Esophagus squamous epithelium (tissue), 5 donors: Measurements from ENCODE around the gene LAMA3. TPM values are rescaled to one million over a fixed set of nuclear protein-coding genes. Genes with fewer than 3 reads are reported as not detected.

ENCODE experiments used
- DNase-seq: peaks from one replicate; lab custom pipeline; 2025; lab: John Stamatoyannopoulos, UW
- H3K27ac ChIP-seq, 4 donors: fragments of 200-600 bp; sonication (generic); one replicate each; pipeline ENCODE4 v1.5.1; 2016 to 2019; ENCODE audit warnings: mild to moderate bottlenecking in 1 of 4
- H3K27me3 ChIP-seq, 4 donors: fragments of 200-600 bp; sonication (generic); 1 replicate in 3 of 4; 2 replicates in 1 of 4; pipeline versions ENCODE4 v1.5.1 to v1.6.0; 2017 to 2021; ENCODE audit warnings: antibody characterized with exemption in 1 of 4
- H3K36me3 ChIP-seq, 3 donors: fragments of 200-600 bp; sonication (generic); one replicate each; pipeline ENCODE4 v1.5.1; 2016 to 2019
- H3K4me1 ChIP-seq, 3 donors: fragments of 200-600 bp; sonication (generic); one replicate each; pipeline ENCODE4 v1.5.1; 2017 to 2019
- H3K4me3 ChIP-seq, 4 donors: fragments of 200-600 bp; sonication (generic); 1 replicate in 3 of 4; 2 replicates in 1 of 4; pipeline ENCODE4 v1.5.1; 2016 to 2019; ENCODE audit warnings: mild to moderate bottlenecking in 2 of 4, moderate library complexity in 1 of 4
- H3K9me3 ChIP-seq, 3 donors: fragments of 200-600 bp; sonication (generic); one replicate each; pipeline ENCODE4 v1.5.1; 2016 to 2019
- POLR2A ChIP-seq, 4 donors: fragments of 450-650 bp; IDR thresholded peaks; one replicate each; pipeline ENCODE4 v1.6.1; 2017; ENCODE audit warnings: antibody characterized with exemption in 4 of 4, mild to moderate bottlenecking in 4 of 4, moderate library complexity in 3 of 4
- WGBS, 2 donors: methylation state at CpG; one replicate each; pipeline ENCODE4 v1.1.5; 2018; 5-methylcytosine and 5-hydroxymethylcytosine counted together
- intact Hi-C: fragments of 100-400 bp; cut with DNase I; formaldehyde crosslinking; loops from one replicate; pipeline ENCODE4 v1.15.0; 2022
- total RNA-seq, 4 donors: library from RNA; depleted of rRNA; stranded (reverse); fragments of >200 nt; gene quantifications; one replicate each; pipeline ENCODE4 v1.1.0, GENCODE V29; 2016
- TF ChIP-seq, protein P1 (sequence below), 6 experiments: fragments of 450-650 bp in 4 of 6; fragments of 200-600 bp in 2 of 6; sonication (generic) in 2 of 6; IDR thresholded peaks; one replicate each; pipeline ENCODE4 v1.5.1; 2016 to 2019; ENCODE audit warnings: antibody characterized with exemption in 6 of 6, mild to moderate bottlenecking in 4 of 6, moderate library complexity in 4 of 6
- donor health status: DM: yes; HTN: yes; CAD: no.

LAMA3 gene
- total RNA-seq, 4 donors from 2014 or later: 28.7 to 81.3 (median 44.8) TPM

DNA sequence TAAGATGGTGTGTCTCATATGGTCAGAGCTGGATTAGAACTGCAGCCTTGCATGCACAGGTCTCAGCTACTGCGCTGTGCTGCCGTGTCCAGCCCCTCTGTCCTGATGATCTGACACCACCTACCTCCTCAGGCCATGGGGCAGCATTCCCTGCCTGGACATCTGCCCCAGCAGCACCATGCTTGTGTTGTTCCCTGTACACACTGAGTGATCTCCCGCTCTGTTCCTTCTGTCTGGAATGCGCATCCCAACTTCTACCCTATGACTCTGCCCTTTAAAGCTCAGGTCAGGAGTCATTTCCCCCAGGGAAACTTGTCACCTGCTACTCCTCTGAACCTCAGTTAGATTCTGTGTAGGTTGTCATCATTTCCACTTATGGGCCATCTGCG, 167.9 kb downstream of the LAMA3 start:
- no peak for DNase-seq
- Histone ChIP-seq H3K27ac (no peak overlapping the region), H3K27me3 (no peaks in the 10 kb centered on the region), H3K36me3 (peaks cover 0 to 64% (median 0%) of the 10 kb centered on the region in 3 donors), H3K9me3 (no peaks in the 10 kb centered on the region), H3K4me3 (no peak overlapping the region), H3K4me1 (peaks cover 0 to 7% (median 0%) of the 10 kb centered on the region in 3 donors)
- TF ChIP-seq, protein P1, sequence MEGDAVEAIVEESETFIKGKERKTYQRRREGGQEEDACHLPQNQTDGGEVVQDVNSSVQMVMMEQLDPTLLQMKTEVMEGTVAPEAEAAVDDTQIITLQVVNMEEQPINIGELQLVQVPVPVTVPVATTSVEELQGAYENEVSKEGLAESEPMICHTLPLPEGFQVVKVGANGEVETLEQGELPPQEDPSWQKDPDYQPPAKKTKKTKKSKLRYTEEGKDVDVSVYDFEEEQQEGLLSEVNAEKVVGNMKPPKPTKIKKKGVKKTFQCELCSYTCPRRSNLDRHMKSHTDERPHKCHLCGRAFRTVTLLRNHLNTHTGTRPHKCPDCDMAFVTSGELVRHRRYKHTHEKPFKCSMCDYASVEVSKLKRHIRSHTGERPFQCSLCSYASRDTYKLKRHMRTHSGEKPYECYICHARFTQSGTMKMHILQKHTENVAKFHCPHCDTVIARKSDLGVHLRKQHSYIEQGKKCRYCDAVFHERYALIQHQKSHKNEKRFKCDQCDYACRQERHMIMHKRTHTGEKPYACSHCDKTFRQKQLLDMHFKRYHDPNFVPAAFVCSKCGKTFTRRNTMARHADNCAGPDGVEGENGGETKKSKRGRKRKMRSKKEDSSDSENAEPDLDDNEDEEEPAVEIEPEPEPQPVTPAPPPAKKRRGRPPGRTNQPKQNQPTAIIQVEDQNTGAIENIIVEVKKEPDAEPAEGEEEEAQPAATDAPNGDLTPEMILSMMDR (IDR thresholded peaks at IDR 0.05): no peak
- no peak for TF ChIP-seq POLR2A (IDR thresholded peaks at IDR 0.05)
- intact Hi-C loops: no loop called here
- 96 to 100% methylated on average over 5 of the region's 5 CpGs for WGBS, 2 donors

DNA sequence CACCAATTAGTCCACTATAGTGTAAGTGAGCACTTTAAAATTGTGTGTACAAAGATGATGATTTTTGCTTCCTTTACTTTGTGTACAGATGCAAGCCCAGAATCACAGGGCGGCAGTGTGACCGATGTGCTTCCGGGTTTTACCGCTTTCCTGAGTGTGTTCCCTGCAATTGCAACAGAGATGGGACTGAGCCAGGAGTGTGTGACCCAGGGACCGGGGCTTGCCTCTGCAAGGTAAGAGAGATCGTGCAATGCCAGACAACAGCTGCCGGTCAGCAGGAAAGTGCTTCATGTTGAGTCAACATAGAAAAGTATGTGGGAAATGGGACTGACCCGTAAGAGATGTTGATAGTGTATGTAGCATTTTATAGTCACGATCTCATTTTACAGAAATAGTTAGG, 168.5 kb downstream of the LAMA3 start:
- intact Hi-C loops: no loop called here
- WGBS, 2 donors: 83 to 90% methylated on average over 8 to 9 of the region's 9 CpGs
- Histone ChIP-seq H3K36me3 (peaks cover 0 to 65% (median 0%) of the 10 kb centered on the region in 3 donors), H3K27ac (no peak overlapping the region), H3K4me3 (no peak overlapping the region), H3K9me3 (no peaks in the 10 kb centered on the region), H3K4me1 (peaks cover 0 to 13% (median 0%) of the 10 kb centered on the region in 3 donors), H3K27me3 (no peaks in the 10 kb centered on the region)
- TF ChIP-seq, protein P1 (IDR thresholded peaks at IDR 0.05): no peak
- no peak for TF ChIP-seq POLR2A (IDR thresholded peaks at IDR 0.05)
- no peak for DNase-seq

DNA sequence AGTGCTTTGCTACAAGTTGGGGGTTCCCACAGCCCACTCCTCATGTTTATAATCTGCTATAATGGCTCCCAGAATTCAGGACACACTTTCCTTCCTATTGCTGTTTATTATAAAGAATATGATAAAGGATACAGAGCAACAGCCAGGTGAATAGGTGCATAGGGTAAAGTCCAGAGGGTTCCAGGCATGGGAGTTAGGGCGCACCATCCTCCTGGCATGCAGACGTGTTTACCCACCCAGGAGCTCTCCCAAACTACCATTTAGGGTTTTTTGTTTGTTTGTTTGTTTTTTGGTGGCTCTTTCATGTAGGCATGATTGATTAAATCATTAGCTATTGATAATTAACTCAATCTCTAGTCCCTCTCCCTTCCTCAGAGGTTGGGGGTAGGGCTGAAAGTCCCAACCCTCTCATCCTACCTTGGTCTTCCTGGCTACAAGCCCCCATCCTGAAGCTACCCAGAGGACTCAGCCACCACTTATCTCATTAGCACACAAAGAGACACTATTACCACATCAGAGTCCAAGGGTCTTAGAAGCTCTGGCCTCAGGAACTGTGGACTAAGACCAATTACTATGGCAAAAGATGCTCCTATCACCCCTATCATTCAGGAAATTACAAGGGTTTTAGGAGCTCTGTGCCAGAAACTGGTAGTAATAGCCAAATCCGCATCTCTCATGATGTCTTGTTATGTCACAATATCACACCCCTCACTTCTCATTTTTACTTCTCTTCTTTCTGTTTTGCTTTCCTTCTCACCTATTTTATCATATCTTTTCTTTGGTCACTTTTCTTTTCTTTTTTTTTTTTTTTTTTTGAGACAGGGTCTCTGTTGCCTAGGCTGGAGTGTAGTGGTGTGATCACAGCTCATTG, 170.4 kb downstream of the LAMA3 start:
- H3K36me3 ChIP-seq: peaks cover 0 to 58% (median 0%) of the 10 kb centered on the region in 3 donors
- no peak for DNase-seq
- H3K27me3 ChIP-seq: no peaks in the 10 kb centered on the region
- intact Hi-C loops: no loop called here
- H3K4me3 ChIP-seq: no peak overlapping the region
- H3K4me1 ChIP-seq: peaks cover 0 to 13% (median 0%) of the 10 kb centered on the region in 3 donors
- H3K27ac ChIP-seq: no peak overlapping the region
- TF ChIP-seq POLR2A (IDR thresholded peaks at IDR 0.05): no peak
- TF ChIP-seq, protein P1 (IDR thresholded peaks at IDR 0.05): no peak
- WGBS, 2 donors: 84 to 96% methylated on average over 3 of the region's 3 CpGs
- no peaks in the 10 kb centered on the region for H3K9me3 ChIP-seq

DNA sequence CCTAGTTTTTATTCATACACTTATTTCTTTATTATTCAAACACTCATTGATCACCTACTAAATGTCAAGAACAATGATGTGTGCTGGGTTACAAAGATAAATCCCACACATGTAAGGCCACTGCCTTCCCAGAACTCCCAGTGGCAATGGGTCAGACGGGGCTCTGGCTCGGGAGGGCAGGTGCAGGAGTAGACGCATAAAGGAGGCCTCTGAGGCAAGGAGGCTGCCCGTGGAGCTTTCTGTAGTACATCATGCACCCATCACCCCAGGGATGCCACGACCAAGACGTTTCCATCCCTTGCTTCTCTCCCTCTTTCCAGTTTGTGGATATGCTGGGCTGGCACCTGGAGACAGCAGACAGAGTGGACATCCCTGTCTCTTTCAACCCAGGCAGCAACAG, 172.1 kb downstream of the LAMA3 start:
- no peak overlapping the region for H3K4me3 ChIP-seq
- peaks cover 0 to 13% (median 0%) of the 10 kb centered on the region in 3 donors for H3K4me1 ChIP-seq
- TF ChIP-seq, protein P1 (IDR thresholded peaks at IDR 0.05): no peak
- TF ChIP-seq POLR2A (IDR thresholded peaks at IDR 0.05): no peak
- peaks cover 0 to 55% (median 0%) of the 10 kb centered on the region in 3 donors for H3K36me3 ChIP-seq
- intact Hi-C loops: no loop called here
- no peaks in the 10 kb centered on the region for H3K27me3 ChIP-seq
- DNase-seq: no peak
- H3K9me3 ChIP-seq: no peaks in the 10 kb centered on the region
- WGBS, 2 donors: 83 to 91% methylated on average over 6 of the region's 6 CpGs
- H3K27ac ChIP-seq: peak overlapping the region in 1 of 4 donors; percentile 26

DNA sequence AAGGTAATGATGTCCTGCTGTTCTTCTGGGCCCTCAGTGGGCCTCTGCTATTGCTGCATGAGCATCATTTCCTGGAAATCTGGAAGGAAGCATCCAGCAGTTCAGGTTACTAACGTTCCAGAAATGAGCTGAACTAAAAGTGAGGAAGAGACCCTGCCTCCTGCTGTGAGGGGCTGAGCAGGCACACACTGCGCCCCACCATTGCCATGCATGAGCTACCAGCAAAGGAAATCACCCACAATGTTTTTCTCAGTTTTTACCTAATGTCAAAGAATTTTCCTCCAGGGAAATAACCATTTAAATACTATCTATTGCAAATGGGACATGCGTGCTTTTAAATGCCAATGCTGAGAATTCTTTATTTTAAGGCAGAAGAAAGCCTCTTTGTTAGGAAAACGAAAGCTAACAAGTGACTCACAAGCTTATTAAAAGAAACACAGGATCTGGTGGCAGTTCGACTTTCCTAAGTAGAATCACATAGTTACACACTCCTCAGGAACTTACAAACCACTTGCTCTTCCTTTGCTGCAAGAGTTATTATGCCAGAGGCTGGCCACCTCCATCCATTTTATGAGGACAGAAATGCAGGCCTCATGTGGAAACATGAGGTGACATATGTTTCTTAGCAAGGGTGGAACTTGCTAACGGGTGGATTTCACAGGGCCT, 172.7 kb downstream of the LAMA3 start:
- 43 to 46% methylated on average over 5 to 6 of the region's 6 CpGs for WGBS, 2 donors
- DNase-seq: no peak
- no peak overlapping the region for H3K4me3 ChIP-seq
- H3K9me3 ChIP-seq: no peaks in the 10 kb centered on the region
- no peaks in the 10 kb centered on the region for H3K27me3 ChIP-seq
- peaks cover 0 to 49% (median 0%) of the 10 kb centered on the region in 3 donors for H3K36me3 ChIP-seq
- H3K4me1 ChIP-seq: peaks cover 0 to 13% (median 0%) of the 10 kb centered on the region in 3 donors
- intact Hi-C loops: no loop called here
- H3K27ac ChIP-seq: peak overlapping the region in 3 of 4 donors; percentile 13 to 45 (median 32)
- TF ChIP-seq, protein P1 (IDR thresholded peaks at IDR 0.05): no peak
- TF ChIP-seq POLR2A (IDR thresholded peaks at IDR 0.05): no peak
